ENCODE measurements around the gene HINT3.
"Not testable (repeated sequence)": the region's sequence is repeated elsewhere in the genome, so short reads cannot be mapped to it uniquely, and the experiment has no call there.

The HINT3 gene

DNA sequence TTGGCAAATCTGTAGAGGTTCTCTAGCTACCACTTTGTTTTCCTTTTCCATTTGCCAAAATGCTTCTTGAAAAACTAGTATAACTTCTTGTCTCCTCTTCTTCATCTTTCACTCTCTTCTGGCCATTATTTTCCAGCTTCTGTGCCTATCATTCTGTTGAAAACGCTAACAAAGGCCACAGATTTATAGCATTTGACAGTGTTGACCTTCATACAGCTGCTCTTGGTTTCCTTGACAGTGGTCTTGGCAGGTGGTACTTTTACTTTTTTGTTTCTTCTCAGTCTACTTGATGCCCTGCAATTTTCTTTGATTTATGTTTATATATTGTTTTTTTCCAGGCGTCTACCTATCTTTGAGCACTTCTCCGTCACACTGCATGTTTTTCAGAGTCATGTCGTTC lies 53.5 kb downstream of the HINT3 start:
- no peak for DNase-seq

DNA sequence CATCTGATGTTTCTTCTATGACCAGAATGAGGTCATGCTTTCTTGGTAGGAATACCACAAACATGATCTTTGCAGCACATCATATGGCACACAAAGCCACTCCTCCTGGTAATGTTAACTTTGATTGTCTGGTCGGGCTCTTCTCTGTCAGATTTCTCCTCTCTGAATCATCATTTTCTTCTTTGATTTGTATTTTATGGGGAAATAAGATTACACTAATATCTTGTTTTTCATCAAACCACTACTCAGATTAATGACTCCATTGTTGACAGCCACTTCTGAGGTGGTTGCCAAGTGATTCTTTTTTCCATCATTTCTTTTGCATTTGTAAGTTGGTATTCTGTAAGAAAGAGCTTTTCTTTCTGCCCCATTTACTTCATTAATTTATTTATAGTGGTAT lies 59.3 kb downstream of the HINT3 start:
- DNase-seq: no peak

DNA sequence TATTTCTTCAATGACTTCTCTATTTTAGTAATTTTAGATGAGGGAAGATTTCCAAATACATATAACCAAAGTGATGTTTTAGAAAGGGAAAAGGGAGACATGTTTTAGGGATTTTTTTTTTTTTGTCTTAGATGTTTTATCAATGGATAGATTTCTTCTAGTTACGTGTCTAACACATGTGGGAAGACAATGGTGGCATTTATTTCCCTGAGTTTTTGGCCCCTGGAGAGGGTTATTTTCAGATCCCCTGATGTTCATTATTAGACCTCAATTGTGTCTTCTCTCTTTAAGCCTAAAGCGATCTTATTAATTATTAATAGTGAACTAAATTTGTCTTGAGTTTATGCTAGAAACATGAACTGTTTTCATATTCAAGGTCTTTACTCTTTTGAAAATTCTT lies 60.0 kb downstream of the HINT3 start:
- no peak for DNase-seq

DNA sequence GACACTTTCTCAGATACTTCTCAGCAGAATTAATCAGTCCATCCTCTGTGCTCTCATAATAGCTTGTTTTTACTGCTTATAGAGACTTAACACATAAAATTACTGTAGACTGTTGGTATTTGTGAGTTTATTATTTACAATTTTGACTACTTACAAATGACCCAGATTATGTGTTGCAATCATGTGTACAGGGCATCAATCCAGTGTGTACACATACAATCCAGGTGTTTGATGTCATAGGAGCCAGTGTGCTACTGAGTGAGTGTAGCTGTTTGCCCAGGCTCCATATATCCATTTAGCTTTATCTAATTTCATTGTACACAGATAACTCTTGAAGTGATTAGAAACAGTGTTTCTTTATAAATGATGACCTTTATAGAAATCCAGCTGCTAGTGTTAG lies 61.1 kb downstream of the HINT3 start:
- no peak for DNase-seq

DNA sequence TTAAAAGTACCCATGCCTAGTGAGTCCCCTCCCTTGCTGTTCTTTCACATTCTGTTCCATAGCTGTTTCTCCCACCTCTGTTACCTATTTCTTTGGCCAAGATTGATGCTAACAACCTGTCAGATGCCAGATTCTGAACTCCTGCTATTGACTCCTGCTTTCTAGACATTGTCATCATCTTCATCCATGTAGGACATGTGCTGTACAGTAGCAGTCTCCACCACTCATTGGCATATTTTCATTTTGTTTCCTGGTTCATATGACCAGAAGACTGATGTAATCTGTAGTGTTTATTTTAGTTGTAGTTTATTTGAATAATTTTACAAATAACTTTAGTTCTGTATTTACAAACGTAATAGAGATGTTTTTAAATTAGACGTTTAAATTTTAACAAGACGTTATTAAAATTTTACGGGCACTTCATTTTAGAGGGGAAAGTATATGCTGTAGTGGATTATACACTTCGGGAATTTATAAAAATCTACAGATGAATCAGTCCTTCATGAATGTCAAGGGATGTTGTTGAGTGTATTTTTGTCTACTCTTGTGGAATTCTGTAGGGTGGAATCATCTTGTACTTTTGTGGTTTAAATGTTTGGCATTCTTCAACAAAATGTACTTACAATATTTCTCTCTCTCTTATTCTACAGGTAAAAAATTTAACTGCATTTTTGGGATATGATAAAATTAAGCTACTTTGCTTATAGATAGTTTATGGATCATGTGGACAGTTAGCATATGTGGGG lies 63.9 kb downstream of the HINT3 start:
- DNase-seq: no peak

DNA sequence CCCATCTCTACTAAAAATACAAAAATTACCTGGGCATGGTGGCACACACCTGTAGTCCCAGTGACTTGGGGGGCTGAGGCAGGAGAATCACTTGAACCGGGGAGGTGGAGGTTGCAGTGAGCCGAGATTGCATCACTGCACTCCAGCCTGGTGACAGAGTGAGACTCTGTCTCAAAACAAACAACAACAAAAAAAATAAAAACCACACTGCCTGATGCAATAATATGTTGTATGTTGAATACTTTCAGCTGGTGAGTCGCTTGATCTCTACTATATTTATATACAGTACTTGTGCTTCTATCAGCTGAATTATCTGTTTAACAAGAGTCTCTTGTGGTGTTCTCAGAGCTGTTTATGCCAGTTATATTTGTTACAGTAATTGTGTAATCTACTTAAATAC lies 66.9 kb downstream of the HINT3 start:
- DNase-seq: not testable (repeated sequence)

DNA sequence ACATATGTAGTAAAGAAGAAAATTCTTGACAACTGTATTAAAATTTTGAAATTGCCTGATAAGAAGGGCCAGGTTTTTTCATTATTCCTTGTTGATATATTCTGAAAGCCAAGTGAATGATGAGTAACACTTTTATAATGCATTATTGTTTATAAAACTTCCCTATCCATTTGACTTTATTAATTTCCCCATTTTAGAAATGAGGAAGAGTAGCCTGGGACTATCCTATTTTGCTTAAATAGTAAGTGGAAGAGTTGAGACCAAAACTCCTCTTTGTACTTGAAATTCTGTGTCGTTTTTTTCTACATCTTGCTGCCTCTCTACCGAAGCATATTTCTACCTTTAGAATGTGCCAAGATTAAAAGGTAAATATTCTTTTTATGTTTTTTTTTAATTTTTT lies 69.4 kb downstream of the HINT3 start:
- no peak for DNase-seq

DNA sequence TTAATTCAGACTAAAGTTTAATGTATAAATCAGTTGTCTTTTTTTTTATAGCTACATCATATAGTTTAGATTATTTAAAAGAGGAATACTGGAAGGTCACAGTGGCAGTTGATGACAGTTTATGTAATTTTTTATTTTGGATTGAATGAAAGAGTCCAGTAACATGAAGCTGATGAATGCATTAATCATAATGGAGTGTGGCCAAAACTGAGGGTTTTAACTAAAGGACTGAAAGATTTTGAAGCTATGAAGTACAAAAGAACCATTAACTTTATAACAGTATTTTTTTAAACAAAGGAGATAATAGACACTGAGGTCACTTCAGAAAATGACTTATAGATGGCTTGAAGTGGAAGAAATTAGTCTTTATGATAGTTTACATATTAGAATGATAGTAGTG lies 71.0 kb downstream of the HINT3 start:
- DNase-seq: no peak

All from NCI-H187 treated with DMSO at 0.1 percent for 48 hours (cell line).